Measurements from ENCODE around the gene CLCN5.

DNA sequence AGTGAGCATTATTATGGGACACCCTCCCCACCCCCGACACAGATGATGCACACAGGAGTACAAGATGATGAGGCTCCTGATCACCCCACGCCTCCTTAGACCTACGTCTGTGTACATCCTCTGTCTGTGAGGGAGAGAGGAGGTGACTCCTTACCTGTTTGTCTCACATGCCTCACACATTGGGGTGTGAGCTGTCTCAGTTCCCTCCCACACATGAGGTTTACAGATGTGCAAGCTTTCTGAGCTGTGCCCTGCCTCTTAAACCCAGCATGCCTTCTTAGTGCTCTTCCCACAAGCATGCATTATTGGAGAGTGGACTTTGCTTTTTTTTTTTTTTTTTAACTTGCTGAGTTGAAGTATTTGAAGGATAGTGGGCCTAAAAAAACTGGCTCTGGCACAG lies 76.7 kb downstream of the CLCN5 start:
- TF ChIP-seq, protein P1, sequence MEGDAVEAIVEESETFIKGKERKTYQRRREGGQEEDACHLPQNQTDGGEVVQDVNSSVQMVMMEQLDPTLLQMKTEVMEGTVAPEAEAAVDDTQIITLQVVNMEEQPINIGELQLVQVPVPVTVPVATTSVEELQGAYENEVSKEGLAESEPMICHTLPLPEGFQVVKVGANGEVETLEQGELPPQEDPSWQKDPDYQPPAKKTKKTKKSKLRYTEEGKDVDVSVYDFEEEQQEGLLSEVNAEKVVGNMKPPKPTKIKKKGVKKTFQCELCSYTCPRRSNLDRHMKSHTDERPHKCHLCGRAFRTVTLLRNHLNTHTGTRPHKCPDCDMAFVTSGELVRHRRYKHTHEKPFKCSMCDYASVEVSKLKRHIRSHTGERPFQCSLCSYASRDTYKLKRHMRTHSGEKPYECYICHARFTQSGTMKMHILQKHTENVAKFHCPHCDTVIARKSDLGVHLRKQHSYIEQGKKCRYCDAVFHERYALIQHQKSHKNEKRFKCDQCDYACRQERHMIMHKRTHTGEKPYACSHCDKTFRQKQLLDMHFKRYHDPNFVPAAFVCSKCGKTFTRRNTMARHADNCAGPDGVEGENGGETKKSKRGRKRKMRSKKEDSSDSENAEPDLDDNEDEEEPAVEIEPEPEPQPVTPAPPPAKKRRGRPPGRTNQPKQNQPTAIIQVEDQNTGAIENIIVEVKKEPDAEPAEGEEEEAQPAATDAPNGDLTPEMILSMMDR (IDR thresholded peaks at IDR 0.05; ENCODE audit: insufficient read depth, low read length, poor library complexity, severe bottlenecking): no peak
- TF ChIP-seq EZH2phosphoT487 (conservative IDR thresholded peaks at IDR 0.05; ENCODE audit: low read length): no peak

Measured in SU-DHL-6 (cell line).